Vagina (tissue), 2 donors: ENCODE data around the gene GALE.

ENCODE experiments used
- POLR2A ChIP-seq, 2 donors: fragments of 450-650 bp; IDR thresholded peaks; one replicate each; pipeline ENCODE4 v1.6.1; 2017; ENCODE audit warnings: antibody characterized with exemption in 2 of 2, mild to moderate bottlenecking in 2 of 2, moderate library complexity in 2 of 2
- POLR2AphosphoS5 ChIP-seq, 2 donors: sonication (generic); formaldehyde crosslinking; IDR thresholded peaks; one replicate each; pipeline ENCODE4 v1.9.0; 2017; ENCODE audit warnings: antibody characterized with exemption in 2 of 2, mild to moderate bottlenecking in 2 of 2, low read depth in 1 of 2; ENCODE audit not compliant: insufficient read depth in 1 of 2
- TF ChIP-seq, protein P1 (sequence below), 3 experiments: fragments of 450-650 bp in 2 of 3; fragments of 200-600 bp in 1 of 3; sonication (generic) in 1 of 3; IDR thresholded peaks; one replicate each; pipeline ENCODE4 v1.5.1; 2017 to 2019; ENCODE audit warnings: antibody characterized with exemption in 3 of 3, mild to moderate bottlenecking in 2 of 3, moderate library complexity in 2 of 3

DNA sequence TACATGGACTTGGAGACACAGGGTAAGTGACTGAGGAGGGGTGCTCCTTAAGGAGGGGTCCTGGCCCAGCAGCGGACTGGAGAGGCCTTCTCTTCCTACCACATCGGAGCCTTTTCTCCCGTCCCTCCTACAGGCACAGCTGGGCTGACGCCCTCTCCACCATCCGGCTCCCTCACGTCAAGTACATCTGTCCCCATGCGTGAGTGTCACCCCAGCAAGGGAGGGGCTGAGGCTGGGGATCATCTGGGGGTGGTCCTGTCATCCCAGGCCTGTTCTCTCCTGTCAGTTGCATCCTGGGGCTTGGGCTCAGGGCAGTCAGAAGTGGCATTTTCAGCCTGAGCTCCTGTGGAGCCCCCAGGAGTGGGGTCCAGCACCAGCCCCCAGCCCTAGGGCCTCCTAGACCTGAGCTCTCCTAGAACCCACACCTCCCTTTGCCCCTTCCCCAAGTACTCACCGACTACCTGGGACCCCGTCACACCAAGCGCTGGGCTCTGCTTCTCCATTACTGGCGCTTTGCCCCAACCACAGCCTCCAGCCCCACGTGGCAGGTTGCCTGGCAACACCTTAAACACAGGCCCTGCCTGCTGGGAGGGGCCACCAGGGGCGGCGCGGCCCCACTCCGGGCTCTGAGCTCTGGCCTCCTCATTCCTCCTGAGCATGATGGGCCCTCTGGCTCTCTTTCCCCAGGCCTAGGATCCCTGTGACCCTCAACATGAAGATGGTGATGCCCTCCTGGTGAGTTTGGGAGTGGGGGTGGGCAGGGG lies 7.4 kb downstream of the GALE start:
- TF ChIP-seq, protein P1, sequence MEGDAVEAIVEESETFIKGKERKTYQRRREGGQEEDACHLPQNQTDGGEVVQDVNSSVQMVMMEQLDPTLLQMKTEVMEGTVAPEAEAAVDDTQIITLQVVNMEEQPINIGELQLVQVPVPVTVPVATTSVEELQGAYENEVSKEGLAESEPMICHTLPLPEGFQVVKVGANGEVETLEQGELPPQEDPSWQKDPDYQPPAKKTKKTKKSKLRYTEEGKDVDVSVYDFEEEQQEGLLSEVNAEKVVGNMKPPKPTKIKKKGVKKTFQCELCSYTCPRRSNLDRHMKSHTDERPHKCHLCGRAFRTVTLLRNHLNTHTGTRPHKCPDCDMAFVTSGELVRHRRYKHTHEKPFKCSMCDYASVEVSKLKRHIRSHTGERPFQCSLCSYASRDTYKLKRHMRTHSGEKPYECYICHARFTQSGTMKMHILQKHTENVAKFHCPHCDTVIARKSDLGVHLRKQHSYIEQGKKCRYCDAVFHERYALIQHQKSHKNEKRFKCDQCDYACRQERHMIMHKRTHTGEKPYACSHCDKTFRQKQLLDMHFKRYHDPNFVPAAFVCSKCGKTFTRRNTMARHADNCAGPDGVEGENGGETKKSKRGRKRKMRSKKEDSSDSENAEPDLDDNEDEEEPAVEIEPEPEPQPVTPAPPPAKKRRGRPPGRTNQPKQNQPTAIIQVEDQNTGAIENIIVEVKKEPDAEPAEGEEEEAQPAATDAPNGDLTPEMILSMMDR (IDR thresholded peaks at IDR 0.05), result no peak
- no peak for TF ChIP-seq POLR2A (IDR thresholded peaks at IDR 0.05)
- TF ChIP-seq POLR2AphosphoS5 (IDR thresholded peaks at IDR 0.05; ENCODE audit: insufficient read depth in 1 of 2, low read depth in 1 of 2), result no peak
